ENCODE results near the gene F13B. TPM values are rescaled to one million over a fixed set of nuclear protein-coding genes. Genes with fewer than 3 reads are reported as not detected.

Gene F13B, protein sequence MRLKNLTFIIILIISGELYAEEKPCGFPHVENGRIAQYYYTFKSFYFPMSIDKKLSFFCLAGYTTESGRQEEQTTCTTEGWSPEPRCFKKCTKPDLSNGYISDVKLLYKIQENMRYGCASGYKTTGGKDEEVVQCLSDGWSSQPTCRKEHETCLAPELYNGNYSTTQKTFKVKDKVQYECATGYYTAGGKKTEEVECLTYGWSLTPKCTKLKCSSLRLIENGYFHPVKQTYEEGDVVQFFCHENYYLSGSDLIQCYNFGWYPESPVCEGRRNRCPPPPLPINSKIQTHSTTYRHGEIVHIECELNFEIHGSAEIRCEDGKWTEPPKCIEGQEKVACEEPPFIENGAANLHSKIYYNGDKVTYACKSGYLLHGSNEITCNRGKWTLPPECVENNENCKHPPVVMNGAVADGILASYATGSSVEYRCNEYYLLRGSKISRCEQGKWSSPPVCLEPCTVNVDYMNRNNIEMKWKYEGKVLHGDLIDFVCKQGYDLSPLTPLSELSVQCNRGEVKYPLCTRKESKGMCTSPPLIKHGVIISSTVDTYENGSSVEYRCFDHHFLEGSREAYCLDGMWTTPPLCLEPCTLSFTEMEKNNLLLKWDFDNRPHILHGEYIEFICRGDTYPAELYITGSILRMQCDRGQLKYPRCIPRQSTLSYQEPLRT
- total RNA-seq, result not detected in 2 replicates

DNA sequence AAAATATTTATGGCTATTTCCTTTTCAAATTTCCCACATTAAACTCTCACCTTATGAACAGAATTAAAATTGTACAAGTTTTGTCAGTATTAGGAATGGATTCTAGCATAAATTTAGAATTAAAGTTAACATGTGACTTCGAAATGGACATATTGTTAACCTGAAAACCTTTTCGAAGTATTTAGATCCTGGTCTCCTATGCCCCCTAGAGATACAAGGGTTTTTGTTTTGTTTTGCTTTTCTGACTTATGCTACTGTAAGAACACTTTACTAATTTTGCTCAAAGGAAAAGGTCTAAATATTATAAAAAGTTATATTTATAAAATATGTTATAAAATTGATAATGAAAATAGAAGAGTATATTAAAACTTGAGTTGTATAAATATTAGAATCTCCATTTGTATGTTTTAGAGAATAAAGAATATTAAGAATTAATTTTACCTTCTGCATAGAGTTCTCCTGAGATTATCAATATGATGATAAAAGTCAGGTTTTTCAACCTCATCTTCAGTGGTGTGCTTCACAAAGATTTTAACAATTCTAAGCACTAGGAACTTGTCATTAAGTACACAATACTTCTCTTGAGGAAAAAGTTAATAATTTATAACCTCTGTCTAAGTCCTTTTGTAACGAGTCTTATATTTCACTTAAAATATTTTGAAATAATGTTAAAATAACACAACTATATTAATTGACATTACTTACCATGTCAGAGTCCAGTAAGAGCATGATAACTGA lies at the start of gene F13B:
TSS of gene F13B (minus strand) at position 542 of the 738 bp plus-strand sequence. CDS start at position 505, 37 bp downstream.

Other genes with a start within 250 kb of the F13B start
- gene CFHR1, start 247.5 kb downstream of the F13B start, total RNA-seq, result 0.16 and 0.26 TPM in 2 replicates
- not detected in 2 replicates for gene CFHR4, start 179.2 kb downstream of the F13B start, total RNA-seq
- not detected in 2 replicates for gene CFHR2, start 123.5 kb downstream of the F13B start, total RNA-seq
- not detected in 2 replicates for gene CFHR5, start 89.7 kb downstream of the F13B start, total RNA-seq
- gene ASPM, start 79.4 kb upstream of the F13B start, total RNA-seq, result 1.1 and 5.4 TPM in 2 replicates
- 7.3 and 12.1 TPM in 2 replicates for gene ZBTB41, start 134.0 kb upstream of the F13B start, total RNA-seq
- gene CRB1, start 201.0 kb upstream of the F13B start, total RNA-seq, result 0.26 and 0.47 TPM in 2 replicates